GM12878 (cell line): Measurements from ENCODE around the gene IPCEF1. TPM values are rescaled to one million over a fixed set of nuclear protein-coding genes. Genes with fewer than 3 reads are reported as not detected.

ENCODE experiments used
- ATAC-seq: fragments of 200-7000 bp; cut with Tn5 transposase; 3 replicates; pipeline ENCODE4 v1.9.1; 2020; ENCODE audit warnings: mild to moderate bottlenecking, moderate library complexity
- BruUV-seq: library from RNA; stranded (reverse); fragments of 400-500 nt; replicated peaks from 2 replicates; lab custom pipeline; 2021; lab: Mats Ljungman, UMichigan
- CTCF ChIA-PET: fragments of 300-600 bp; sonication (Branson Sonifier 250); formaldehyde crosslinking; extraction: SDS; loops from one replicate; lab custom pipeline; 2021; ENCODE audit warnings: inconsistent platforms; lab: Yijun Ruan, JAX
- POLR2A ChIA-PET: fragments of 350-600 bp; formaldehyde crosslinking; extraction: SDS; loops from one replicate; lab custom pipeline; 2021; ENCODE audit warnings: inconsistent platforms; lab: Charles Lee
- RAD21 ChIA-PET: fragments of 300-600 bp; sonication (Branson Sonifier 250); formaldehyde crosslinking; loops from one replicate; lab custom pipeline; 2023; ENCODE audit warnings: antibody characterized with exemption; ENCODE audit not compliant: unreplicated experiment; lab: Charles Lee
- SMC1A ChIA-PET: fragments of 300-600 bp; sonication (Branson Sonifier 250); formaldehyde crosslinking; loops from one replicate; lab custom pipeline; 2023; ENCODE audit not compliant: unreplicated experiment, uncharacterized antibody; lab: Charles Lee
- DNase-seq: peaks from one replicate; pipeline ENCODE4 v3.0.0-alpha.2; 2011; ENCODE audit warnings: low read depth, low spot score
- FAIRE-seq: peaks from 3 replicates; lab custom pipeline; 2011; peaks lifted over from hg19 to GRCh38; lab: Jason Lieb, UNC
- H2AFZ ChIP-seq: 2 replicates; pipeline ENCODE4 v1.6.0; 2011; ENCODE audit warnings: low read depth, low read length, control low read depth; ENCODE audit not compliant: control insufficient read depth
- H3K27ac ChIP-seq: 2 replicates; pipeline ENCODE4 v1.5.1; 2011; ENCODE audit warnings: control low read depth; ENCODE audit not compliant: control insufficient read depth, insufficient read depth
- H3K27me3 ChIP-seq, 2 experiments: replicated peaks in 1 of 2; 2 replicates each; pipeline versions ENCODE4 v1.6.0 to v1.6.1; 2011; ENCODE audit warnings: low read length in 1 of 2; ENCODE audit not compliant: control insufficient read depth in 2 of 2, insufficient read depth in 2 of 2
- H3K36me3 ChIP-seq, 2 experiments: 2 replicates each; pipeline ENCODE4 v1.5.1; 2011; ENCODE audit warnings: low read length in 1 of 2; ENCODE audit not compliant: control insufficient read depth in 2 of 2, insufficient read depth in 2 of 2
- H3K4me1 ChIP-seq: 2 replicates; pipeline ENCODE4 v1.6.1; 2011; ENCODE audit warnings: mild to moderate bottlenecking, low read length, moderate library complexity, mixed read lengths; ENCODE audit not compliant: control insufficient read depth, insufficient read depth
- H3K4me2 ChIP-seq: 2 replicates; pipeline ENCODE4 v1.6.0; 2011; ENCODE audit warnings: control low read depth; ENCODE audit not compliant: control insufficient read depth, insufficient read depth
- H3K4me3 ChIP-seq: fragments of 200-600 bp; sonication (generic); 2 replicates; pipeline ENCODE4 v1.5.1; 2016
- H3K79me2 ChIP-seq: 2 replicates; pipeline ENCODE4 v1.6.0; 2011; ENCODE audit warnings: low read length; ENCODE audit not compliant: control insufficient read depth, insufficient read depth
- H3K9ac ChIP-seq: 2 replicates; pipeline ENCODE4 v1.8.0; 2011; ENCODE audit warnings: low read length, control low read depth, mixed read lengths; ENCODE audit not compliant: control insufficient read depth, insufficient read depth
- H3K9me3 ChIP-seq: replicated peaks from 3 replicates; pipeline ENCODE4 v1.5.1; 2011; ENCODE audit warnings: mild to moderate bottlenecking, low read length; ENCODE audit not compliant: control insufficient read depth, insufficient read depth
- H4K20me1 ChIP-seq: 2 replicates; pipeline ENCODE4 v1.6.0; 2011; ENCODE audit not compliant: control insufficient read depth, insufficient read depth
- ZZZ3 ChIP-seq: IDR thresholded peaks from 2 replicates; pipeline ENCODE4 v1.6.1; 2011; ENCODE audit warnings: low read depth; ENCODE audit not compliant: control insufficient read depth, insufficient read length
- WGBS: methylation state at CpG from one replicate; pipeline ENCODE4 v1.1.6; 2016; ENCODE audit warnings: low lambda C conversion rate; ENCODE audit not compliant: insufficient replicate concordance, insufficient coverage; ENCODE audit errors: missing lambda C conversion rate; 5-methylcytosine and 5-hydroxymethylcytosine counted together
- in situ Hi-C: fragments of 300-500 bp; cut with MboI; formaldehyde crosslinking; loops from 9 replicates; pipeline ENCODE4 v1.14.3; 2018; ENCODE audit warnings: mixed read lengths
- intact Hi-C: fragments of 100-400 bp; cut with micrococcal nuclease; formaldehyde crosslinking; loops from one replicate; pipeline ENCODE4 v1.14.2; 2022; ENCODE audit not compliant: unreplicated experiment
- polyA plus RNA-seq, 11 experiments: library from polyadenylated mRNA; depleted of rRNA in 4 of 11; unstranded in 6 of 11; stranded (reverse) in 5 of 11; fragments of >200 nt; fragmentation: Nextera tagmentation in 4 of 11; fragmentation: Illumina TruSeq in 1 of 11; extraction: Ambion mirVana in 4 of 11; extraction: Trizol in 1 of 11; gene quantifications; 1 replicate in 1 of 11; 2 replicates in 10 of 11; pipeline versions ENCODE4 v1.2.1 to v1.2.3, GENCODE V29; 2011 to 2016; ENCODE audit warnings: inconsistent platforms in 2 of 11, missing spikeins in 2 of 11, low read depth in 1 of 11
- total RNA-seq, 4 experiments: library from RNA; depleted of rRNA in 3 of 4; stranded (reverse); fragments of >200 nt in 3 of 4; fragmentation: Illumina TruSeq in 1 of 4; extraction: Trizol in 1 of 4; gene quantifications; 2 replicates each; pipeline versions ENCODE4 v1.2.1 to v1.2.3, GENCODE V29; 2013 to 2021
- TF ChIP-seq, protein P1 (sequence below): fragments of 150-350 bp; IDR thresholded peaks from 2 replicates; pipeline ENCODE4 v1.6.1; 2014; ENCODE audit warnings: mild to moderate bottlenecking, low read depth, low read length
- TF ChIP-seq, protein P2 (sequence below): fragments of 450-650 bp; IDR thresholded peaks from 2 replicates; pipeline ENCODE4 v1.6.1; 2017; ENCODE audit warnings: mild to moderate bottlenecking

Gene IPCEF1
- total and polyA plus RNA-seq, 10 of the 15 experiments (the other 5 are each of a cell fraction or from before 2014, with no cell fraction given) = 1.3 to 137 (median 4.2) TPM

DNA sequence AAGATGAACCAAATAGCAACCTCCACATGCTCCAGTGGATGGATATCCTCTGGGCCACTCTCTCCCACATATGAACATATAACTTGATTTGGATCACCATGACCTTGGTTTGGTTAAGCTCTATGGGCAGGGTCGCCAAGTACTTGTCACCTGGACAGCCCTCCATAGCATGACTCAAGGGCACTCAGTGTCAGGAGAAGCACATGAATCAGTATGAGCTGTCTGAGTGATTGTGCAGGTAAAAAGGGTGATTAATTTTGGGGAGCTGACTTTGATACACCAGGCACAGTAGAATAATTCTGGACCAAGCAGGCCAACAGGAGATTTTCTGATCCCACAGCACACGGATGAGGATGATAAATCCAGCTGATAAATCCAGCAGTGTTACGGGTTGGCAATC lies 243.2 kb downstream of the IPCEF1 start:
- H3K27ac ChIP-seq = no peak overlapping the region
- ATAC-seq (no peak), DNase-seq (no peak), FAIRE-seq (no peak)
- no peaks in the 10 kb centered on the region for H3K9me3 ChIP-seq
- ChIA-PET POLR2A (no interaction called here), SMC1A (no interaction called here), RAD21 (no interaction called here), CTCF (interaction anchor here (2.2 kb wide), 1 partner anchor 164 kb away, joined by 9 read pairs; no protein-coding TSS in a partner anchor)
- TF ChIP-seq, protein P1, sequence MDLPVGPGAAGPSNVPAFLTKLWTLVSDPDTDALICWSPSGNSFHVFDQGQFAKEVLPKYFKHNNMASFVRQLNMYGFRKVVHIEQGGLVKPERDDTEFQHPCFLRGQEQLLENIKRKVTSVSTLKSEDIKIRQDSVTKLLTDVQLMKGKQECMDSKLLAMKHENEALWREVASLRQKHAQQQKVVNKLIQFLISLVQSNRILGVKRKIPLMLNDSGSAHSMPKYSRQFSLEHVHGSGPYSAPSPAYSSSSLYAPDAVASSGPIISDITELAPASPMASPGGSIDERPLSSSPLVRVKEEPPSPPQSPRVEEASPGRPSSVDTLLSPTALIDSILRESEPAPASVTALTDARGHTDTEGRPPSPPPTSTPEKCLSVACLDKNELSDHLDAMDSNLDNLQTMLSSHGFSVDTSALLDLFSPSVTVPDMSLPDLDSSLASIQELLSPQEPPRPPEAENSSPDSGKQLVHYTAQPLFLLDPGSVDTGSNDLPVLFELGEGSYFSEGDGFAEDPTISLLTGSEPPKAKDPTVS = no peak
- TF ChIP-seq ZZZ3 = no peak
- TF ChIP-seq, protein P2, sequence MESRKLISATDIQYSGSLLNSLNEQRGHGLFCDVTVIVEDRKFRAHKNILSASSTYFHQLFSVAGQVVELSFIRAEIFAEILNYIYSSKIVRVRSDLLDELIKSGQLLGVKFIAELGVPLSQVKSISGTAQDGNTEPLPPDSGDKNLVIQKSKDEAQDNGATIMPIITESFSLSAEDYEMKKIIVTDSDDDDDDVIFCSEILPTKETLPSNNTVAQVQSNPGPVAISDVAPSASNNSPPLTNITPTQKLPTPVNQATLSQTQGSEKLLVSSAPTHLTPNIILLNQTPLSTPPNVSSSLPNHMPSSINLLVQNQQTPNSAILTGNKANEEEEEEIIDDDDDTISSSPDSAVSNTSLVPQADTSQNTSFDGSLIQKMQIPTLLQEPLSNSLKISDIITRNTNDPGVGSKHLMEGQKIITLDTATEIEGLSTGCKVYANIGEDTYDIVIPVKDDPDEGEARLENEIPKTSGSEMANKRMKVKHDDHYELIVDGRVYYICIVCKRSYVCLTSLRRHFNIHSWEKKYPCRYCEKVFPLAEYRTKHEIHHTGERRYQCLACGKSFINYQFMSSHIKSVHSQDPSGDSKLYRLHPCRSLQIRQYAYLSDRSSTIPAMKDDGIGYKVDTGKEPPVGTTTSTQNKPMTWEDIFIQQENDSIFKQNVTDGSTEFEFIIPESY = no peak
- no peak overlapping the region for H2AFZ ChIP-seq
- H3K79me2 ChIP-seq = no peaks in the 10 kb centered on the region
- H3K4me2 ChIP-seq = no peak overlapping the region
- H3K9ac ChIP-seq = no peak overlapping the region
- in situ Hi-C loops = no loop called here
- no peaks in the 10 kb centered on the region; a peak in 2 of 4 replicates for H3K27me3 ChIP-seq
- no peaks in the 10 kb centered on the region for H3K4me1 ChIP-seq
- H3K36me3 ChIP-seq = no peaks in the 10 kb centered on the region
- intact Hi-C loops = no loop called here
- 37% methylated on average over 3 of the region's 3 CpGs for WGBS
- no peaks in the 10 kb centered on the region for H4K20me1 ChIP-seq
- no peak overlapping the region for H3K4me3 ChIP-seq
- BruUV-seq = no TSS peak
